Measurements from ENCODE around the gene RAPGEFL1. TPM values are rescaled to one million over a fixed set of nuclear protein-coding genes. Genes with fewer than 3 reads are reported as not detected.
A peak's percentile ranks its signal among the peaks of the same experiment; 100 is the strongest.
"Not testable (repeated sequence)": the region's sequence is repeated elsewhere in the genome, so short reads cannot be mapped to it uniquely, and the experiment has no call there.

The RAPGEFL1 gene
- total and polyA plus RNA-seq, 2 donors (not counting 3 experiments of a cell fraction or from before 2014, with no cell fraction given), result 8.6 to 11.8 TPM

DNA sequence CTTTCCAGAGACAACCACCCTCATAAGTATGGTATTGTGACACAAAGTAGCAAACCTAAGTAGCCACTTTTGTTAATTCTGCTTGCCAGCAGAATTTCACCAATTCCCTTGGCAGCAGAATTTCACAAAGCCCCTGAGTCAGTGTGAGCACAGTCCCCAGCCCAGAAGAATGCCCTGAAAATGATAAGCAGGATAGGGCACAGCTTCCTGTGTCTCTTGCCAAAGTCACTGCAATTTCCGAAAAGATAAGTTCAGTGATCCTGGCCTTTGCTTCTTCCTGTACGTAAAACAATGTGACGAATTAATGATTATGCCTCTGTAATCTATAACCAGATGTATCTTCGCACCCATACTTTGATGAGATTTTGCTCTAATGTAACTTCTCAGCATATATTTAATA is 25.9 kb downstream of the RAPGEFL1 start:
- H3K36me3 ChIP-seq (ENCODE audit: control insufficient read depth in 2 of 2, extremely low read depth in 1 of 2, insufficient read depth in 2 of 2, low read length in 2 of 2), result no peaks in the 10 kb centered on the region
- peaks cover 0 to 2% of the 10 kb centered on the region in 2 experiments for H3K27me3 ChIP-seq (ENCODE audit: control insufficient read depth in 2 of 2, insufficient read depth in 2 of 2, low read length in 2 of 2)
- intact Hi-C loops (cut with micrococcal nuclease) (loop anchor here (2.0 to 10.0 kb wide), 2 partner anchors 16 to 212 kb away; partner anchors contain the start of genes TOP2A and WIPF2), dilution Hi-C loops (cut with MboI; ENCODE audit: extremely low pct_ligation_motif_present, low sequenced_read_pairs) (no loop called here)
- TF ChIP-seq GATA2 (IDR thresholded peaks at IDR 0.05; ENCODE audit: insufficient read depth, insufficient read length, low read depth, low read length) (peak; percentile 62), POLR2A (IDR thresholded peaks at IDR 0.05; ENCODE audit: low read depth, low read length) (no peak)
- peak; percentile 75 for FAIRE-seq
- peak; percentile 41 for DNase-seq (ENCODE audit: low read depth, low spot score)
- H4K20me1 ChIP-seq (replicated peaks; ENCODE audit: control insufficient read depth, extremely low read depth, insufficient read depth, low read length), result no peaks in the 10 kb centered on the region
- no peak overlapping the region for H3K9ac ChIP-seq (replicated peaks; ENCODE audit: extremely low read depth, insufficient read depth, low read length)
- CTCF ChIA-PET, result interaction anchor here (0.6 to 5.9 kb wide), 10 partner anchors 8 to 330 kb away, joined by 3 to 128 read pairs (median 6); partner anchors contain the start of genes CDC6 and WIPF2
- no peaks in the 10 kb centered on the region for H3K9me3 ChIP-seq (replicated peaks; ENCODE audit: control insufficient read depth, insufficient read depth, low read length)
- H2AFZ ChIP-seq (ENCODE audit: low read depth, low read length), result no peak overlapping the region
- no peaks in the 10 kb centered on the region for H3K9me1 ChIP-seq (replicated peaks; ENCODE audit: control insufficient read depth, extremely low read depth, insufficient read depth, low read length)
- peaks cover 10% of the 10 kb centered on the region for H3K4me1 ChIP-seq (ENCODE audit: control insufficient read depth, extremely low read depth, insufficient read depth, low read length)
- no peaks in the 10 kb centered on the region for H3K79me2 ChIP-seq (ENCODE audit: control insufficient read depth, insufficient read depth, low read length)
- H3K4me3 ChIP-seq (replicated peaks in 1 of 3; ENCODE audit: insufficient read depth in 1 of 3, low read depth in 1 of 3, low read length in 3 of 3), result no peak overlapping the region
- BruUV-seq (replicated peaks), result no TSS peak
- POLR2A ChIA-PET, result no interaction called here
- H3K27ac ChIP-seq (ENCODE audit: insufficient read depth, low read depth, low read length), result no peak overlapping the region
- H3K4me2 ChIP-seq (ENCODE audit: insufficient read depth, low read length), result peak overlapping the region; percentile 47

DNA sequence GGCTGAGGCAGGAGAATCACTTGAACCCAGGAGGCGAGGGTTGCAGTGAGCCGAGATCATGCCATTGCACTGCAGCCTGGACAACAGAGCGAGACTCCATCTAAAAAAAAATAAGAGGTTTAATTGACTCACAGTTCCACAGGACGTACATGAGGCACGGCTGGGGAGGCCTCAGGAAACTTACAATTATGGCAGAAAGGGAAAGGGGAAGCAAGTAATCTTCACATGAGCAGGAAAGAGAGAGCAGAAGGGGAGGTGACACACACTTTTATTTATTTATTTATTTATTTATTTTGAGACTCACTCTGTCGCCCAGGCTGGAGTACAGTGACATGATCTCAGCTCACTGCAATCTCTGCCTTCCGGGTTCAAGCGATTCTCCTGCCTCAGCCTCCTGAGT is 28.9 kb downstream of the RAPGEFL1 start:
- H4K20me1 ChIP-seq (replicated peaks; ENCODE audit: control insufficient read depth, extremely low read depth, insufficient read depth, low read length); DNase-seq (ENCODE audit: low read depth, low spot score); H3K79me2 ChIP-seq (ENCODE audit: control insufficient read depth, insufficient read depth, low read length); H3K27me3 ChIP-seq (ENCODE audit: control insufficient read depth in 2 of 2, insufficient read depth in 2 of 2, low read length in 2 of 2); H3K9me3 ChIP-seq (replicated peaks; ENCODE audit: control insufficient read depth, insufficient read depth, low read length); FAIRE-seq; dilution Hi-C loops (cut with MboI; ENCODE audit: extremely low pct_ligation_motif_present, low sequenced_read_pairs); H3K4me2 ChIP-seq (ENCODE audit: insufficient read depth, low read length); H2AFZ ChIP-seq (ENCODE audit: low read depth, low read length); POLR2A ChIA-PET; CTCF ChIA-PET; H3K9ac ChIP-seq (replicated peaks; ENCODE audit: extremely low read depth, insufficient read depth, low read length); H3K4me1 ChIP-seq (ENCODE audit: control insufficient read depth, extremely low read depth, insufficient read depth, low read length); H3K4me3 ChIP-seq (replicated peaks in 1 of 3; ENCODE audit: insufficient read depth in 1 of 3, low read depth in 1 of 3, low read length in 3 of 3); H3K9me1 ChIP-seq (replicated peaks; ENCODE audit: control insufficient read depth, extremely low read depth, insufficient read depth, low read length); BruUV-seq (replicated peaks); H3K27ac ChIP-seq (ENCODE audit: insufficient read depth, low read depth, low read length); H3K36me3 ChIP-seq (ENCODE audit: control insufficient read depth in 2 of 2, extremely low read depth in 1 of 2, insufficient read depth in 2 of 2, low read length in 2 of 2): not testable (repeated sequence)
- intact Hi-C loops (cut with micrococcal nuclease), result loop anchor here (10.0 kb wide), 1 partner anchor 209 kb away; the partner anchor contains the start of gene TOP2A

Data from endothelial cell of umbilical vein (primary cell).